ENCODE results near the gene STXBP2. TPM values are rescaled to one million over a fixed set of nuclear protein-coding genes. Genes with fewer than 3 reads are reported as not detected.

Gene STXBP2
- total RNA-seq, 1 experiment from 2014 or later, result 141 TPM

DNA sequence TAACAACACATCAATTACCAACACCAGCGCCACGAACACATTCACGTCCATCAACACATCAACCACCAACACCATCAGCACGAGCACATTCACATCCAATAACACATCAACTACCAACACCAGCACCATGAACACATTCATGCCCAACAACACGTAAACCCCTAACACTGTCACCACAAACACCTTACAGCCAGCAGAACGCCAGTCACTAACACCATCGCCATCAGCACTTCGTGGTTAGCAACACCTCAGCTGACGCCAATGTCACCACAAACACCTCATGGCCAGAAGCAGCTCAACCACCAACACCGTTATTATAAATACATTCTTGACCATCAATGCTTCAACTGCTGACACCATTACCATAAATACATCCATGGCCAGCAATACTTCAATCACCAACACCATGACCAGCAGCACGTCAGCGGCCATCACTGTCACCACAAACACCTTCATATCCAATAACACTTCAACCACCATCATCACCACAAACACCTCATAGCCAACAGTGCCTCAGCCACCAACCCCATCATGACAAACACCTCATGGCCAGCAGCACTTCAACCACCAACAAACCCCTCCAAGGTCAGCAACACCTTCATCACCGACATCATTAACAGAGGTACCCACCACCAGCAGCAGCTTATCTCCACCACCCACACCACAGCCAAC is 55.6 kb downstream of the STXBP2 start:
- RAD21 ChIA-PET (ENCODE audit: low non-redundant PET in 1 of 2, low total read pairs in 2 of 2, uncharacterized antibody in 2 of 2, unreplicated experiment in 2 of 2), result no interaction called here
- H3K36me3 ChIP-seq (ENCODE audit: control insufficient read depth in 1 of 2, insufficient read depth in 2 of 2, low read length in 2 of 2), result no peaks in the 10 kb centered on the region
- no peak overlapping the region for H3K9ac ChIP-seq (ENCODE audit: low read length)
- intact Hi-C loops (cut with micrococcal nuclease), result no loop called here
- no TSS peak for BruUV-seq (replicated peaks)
- no peaks in the 10 kb centered on the region for H4K20me1 ChIP-seq (ENCODE audit: insufficient read depth)
- H2AFZ ChIP-seq (ENCODE audit: low read depth, low read length, poor library complexity, severe bottlenecking), result no peak overlapping the region
- ATAC-seq (no peak), DNase-seq (ENCODE audit: low read depth, low spot score) (no peak)
- H3K27ac ChIP-seq (ENCODE audit: low read depth, low read length), result no peak overlapping the region
- H3K4me2 ChIP-seq (ENCODE audit: low read length), result no peak overlapping the region
- H3K9me2 ChIP-seq (ENCODE audit: insufficient read depth), result no peaks in the 10 kb centered on the region
- H3K79me2 ChIP-seq (ENCODE audit: insufficient read depth, low read length), result no peaks in the 10 kb centered on the region
- TF ChIP-seq, protein P1, sequence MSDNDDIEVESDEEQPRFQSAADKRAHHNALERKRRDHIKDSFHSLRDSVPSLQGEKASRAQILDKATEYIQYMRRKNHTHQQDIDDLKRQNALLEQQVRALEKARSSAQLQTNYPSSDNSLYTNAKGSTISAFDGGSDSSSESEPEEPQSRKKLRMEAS (IDR thresholded peaks at IDR 0.05), result no peak
- no peak for TF ChIP-seq EZH2phosphoT487 (IDR thresholded peaks at IDR 0.05; ENCODE audit: borderline replicate concordance)
- TF ChIP-seq POLR2A (IDR thresholded peaks at IDR 0.05; ENCODE audit: borderline replicate concordance, extremely low read depth, insufficient read depth, insufficient read length), result no peak
- TF ChIP-seq, protein P2, sequence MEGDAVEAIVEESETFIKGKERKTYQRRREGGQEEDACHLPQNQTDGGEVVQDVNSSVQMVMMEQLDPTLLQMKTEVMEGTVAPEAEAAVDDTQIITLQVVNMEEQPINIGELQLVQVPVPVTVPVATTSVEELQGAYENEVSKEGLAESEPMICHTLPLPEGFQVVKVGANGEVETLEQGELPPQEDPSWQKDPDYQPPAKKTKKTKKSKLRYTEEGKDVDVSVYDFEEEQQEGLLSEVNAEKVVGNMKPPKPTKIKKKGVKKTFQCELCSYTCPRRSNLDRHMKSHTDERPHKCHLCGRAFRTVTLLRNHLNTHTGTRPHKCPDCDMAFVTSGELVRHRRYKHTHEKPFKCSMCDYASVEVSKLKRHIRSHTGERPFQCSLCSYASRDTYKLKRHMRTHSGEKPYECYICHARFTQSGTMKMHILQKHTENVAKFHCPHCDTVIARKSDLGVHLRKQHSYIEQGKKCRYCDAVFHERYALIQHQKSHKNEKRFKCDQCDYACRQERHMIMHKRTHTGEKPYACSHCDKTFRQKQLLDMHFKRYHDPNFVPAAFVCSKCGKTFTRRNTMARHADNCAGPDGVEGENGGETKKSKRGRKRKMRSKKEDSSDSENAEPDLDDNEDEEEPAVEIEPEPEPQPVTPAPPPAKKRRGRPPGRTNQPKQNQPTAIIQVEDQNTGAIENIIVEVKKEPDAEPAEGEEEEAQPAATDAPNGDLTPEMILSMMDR (IDR thresholded peaks at IDR 0.05 in 2 of 3, conservative IDR thresholded peaks at IDR 0.05 in 1 of 3; ENCODE audit: borderline replicate concordance in 1 of 3, insufficient read depth in 1 of 3, low read depth in 2 of 3, low read length in 2 of 3), result no peak
- TF ChIP-seq SRF (IDR thresholded peaks at IDR 0.05; ENCODE audit: low read depth), result no peak
- TF ChIP-seq, protein P3, sequence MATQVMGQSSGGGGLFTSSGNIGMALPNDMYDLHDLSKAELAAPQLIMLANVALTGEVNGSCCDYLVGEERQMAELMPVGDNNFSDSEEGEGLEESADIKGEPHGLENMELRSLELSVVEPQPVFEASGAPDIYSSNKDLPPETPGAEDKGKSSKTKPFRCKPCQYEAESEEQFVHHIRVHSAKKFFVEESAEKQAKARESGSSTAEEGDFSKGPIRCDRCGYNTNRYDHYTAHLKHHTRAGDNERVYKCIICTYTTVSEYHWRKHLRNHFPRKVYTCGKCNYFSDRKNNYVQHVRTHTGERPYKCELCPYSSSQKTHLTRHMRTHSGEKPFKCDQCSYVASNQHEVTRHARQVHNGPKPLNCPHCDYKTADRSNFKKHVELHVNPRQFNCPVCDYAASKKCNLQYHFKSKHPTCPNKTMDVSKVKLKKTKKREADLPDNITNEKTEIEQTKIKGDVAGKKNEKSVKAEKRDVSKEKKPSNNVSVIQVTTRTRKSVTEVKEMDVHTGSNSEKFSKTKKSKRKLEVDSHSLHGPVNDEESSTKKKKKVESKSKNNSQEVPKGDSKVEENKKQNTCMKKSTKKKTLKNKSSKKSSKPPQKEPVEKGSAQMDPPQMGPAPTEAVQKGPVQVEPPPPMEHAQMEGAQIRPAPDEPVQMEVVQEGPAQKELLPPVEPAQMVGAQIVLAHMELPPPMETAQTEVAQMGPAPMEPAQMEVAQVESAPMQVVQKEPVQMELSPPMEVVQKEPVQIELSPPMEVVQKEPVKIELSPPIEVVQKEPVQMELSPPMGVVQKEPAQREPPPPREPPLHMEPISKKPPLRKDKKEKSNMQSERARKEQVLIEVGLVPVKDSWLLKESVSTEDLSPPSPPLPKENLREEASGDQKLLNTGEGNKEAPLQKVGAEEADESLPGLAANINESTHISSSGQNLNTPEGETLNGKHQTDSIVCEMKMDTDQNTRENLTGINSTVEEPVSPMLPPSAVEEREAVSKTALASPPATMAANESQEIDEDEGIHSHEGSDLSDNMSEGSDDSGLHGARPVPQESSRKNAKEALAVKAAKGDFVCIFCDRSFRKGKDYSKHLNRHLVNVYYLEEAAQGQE (IDR thresholded peaks at IDR 0.05; ENCODE audit: low read depth), result no peak
- no peak for TF ChIP-seq CEBPB (IDR thresholded peaks at IDR 0.05; ENCODE audit: low read depth)
- TF ChIP-seq RAD21 (IDR thresholded peaks at IDR 0.05; ENCODE audit: low read depth), result no peak
- no peak for TF ChIP-seq EGR1 (IDR thresholded peaks at IDR 0.05; ENCODE audit: low read depth)
- TF ChIP-seq TCF7L2 (IDR thresholded peaks at IDR 0.05; ENCODE audit: borderline replicate concordance, extremely low read depth, insufficient read depth, insufficient read length), result no peak
- TF ChIP-seq, protein P4, sequence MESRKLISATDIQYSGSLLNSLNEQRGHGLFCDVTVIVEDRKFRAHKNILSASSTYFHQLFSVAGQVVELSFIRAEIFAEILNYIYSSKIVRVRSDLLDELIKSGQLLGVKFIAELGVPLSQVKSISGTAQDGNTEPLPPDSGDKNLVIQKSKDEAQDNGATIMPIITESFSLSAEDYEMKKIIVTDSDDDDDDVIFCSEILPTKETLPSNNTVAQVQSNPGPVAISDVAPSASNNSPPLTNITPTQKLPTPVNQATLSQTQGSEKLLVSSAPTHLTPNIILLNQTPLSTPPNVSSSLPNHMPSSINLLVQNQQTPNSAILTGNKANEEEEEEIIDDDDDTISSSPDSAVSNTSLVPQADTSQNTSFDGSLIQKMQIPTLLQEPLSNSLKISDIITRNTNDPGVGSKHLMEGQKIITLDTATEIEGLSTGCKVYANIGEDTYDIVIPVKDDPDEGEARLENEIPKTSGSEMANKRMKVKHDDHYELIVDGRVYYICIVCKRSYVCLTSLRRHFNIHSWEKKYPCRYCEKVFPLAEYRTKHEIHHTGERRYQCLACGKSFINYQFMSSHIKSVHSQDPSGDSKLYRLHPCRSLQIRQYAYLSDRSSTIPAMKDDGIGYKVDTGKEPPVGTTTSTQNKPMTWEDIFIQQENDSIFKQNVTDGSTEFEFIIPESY (IDR thresholded peaks at IDR 0.05; ENCODE audit: extremely low read depth, insufficient replicate concordance, low read length), result no peak
- TF ChIP-seq CBX3 (IDR thresholded peaks at IDR 0.05; ENCODE audit: low read depth), result no peak
- TF ChIP-seq FOSL1 (IDR thresholded peaks at IDR 0.05; ENCODE audit: low read depth), result no peak
- no peak for TF ChIP-seq POLR2AphosphoS5 (IDR thresholded peaks at IDR 0.05; ENCODE audit: low read depth, low read length)
- POLR2A ChIA-PET, result no interaction called here
- H3K4me3 ChIP-seq (replicated peaks in 1 of 2; ENCODE audit: low read depth in 1 of 2, low read length in 2 of 2), result no peak overlapping the region
- H3K9me3 ChIP-seq (ENCODE audit: control insufficient read depth in 1 of 2, insufficient read depth in 1 of 2, low read depth in 1 of 2, low read length in 2 of 2), result peaks cover 0 to 5% of the 10 kb centered on the region in 2 experiments; a peak in 1 of 4 replicates
- H3K4me1 ChIP-seq (ENCODE audit: control insufficient read depth in 1 of 2, insufficient read depth in 2 of 2, low read length in 2 of 2), result no peaks in the 10 kb centered on the region
- CTCF ChIA-PET, result no interaction called here
- H3K27me3 ChIP-seq (ENCODE audit: insufficient read depth, low read length), result peaks cover 10% of the 10 kb centered on the region; the same call in 1 of the 2 replicates
